ENCODE measurements around the gene RHEX. TPM values are rescaled to one million over a fixed set of nuclear protein-coding genes. Genes with fewer than 3 reads are reported as not detected.

Gene RHEX
- total RNA-seq, 1 donor from 2014 or later = 0.53 TPM

- H3K27me3 ChIP-seq = no peaks in the 10 kb centered on the region
- intact Hi-C loops (cut with DNase I) = no loop called here
- no peak overlapping the region for H3K4me3 ChIP-seq
- peaks cover 0 to 3% of the 10 kb centered on the region in 2 donors for H3K4me1 ChIP-seq
- H3K27ac ChIP-seq = no peak overlapping the region
- H3K9me3 ChIP-seq = no peaks in the 10 kb centered on the region
- peak in 1 of 2 donors; percentile 51 for DNase-seq (ENCODE audit: low spot score in 2 of 2)
- H3K36me3 ChIP-seq = no peaks in the 10 kb centered on the region
- no peak for TF ChIP-seq CTCF (IDR thresholded peaks at IDR 0.05)
These were observed 57.8 kb downstream of the RHEX start for GRCh38 chr1:206110820-206111219.

- Histone ChIP-seq H3K4me3 (no peak overlapping the region), H3K4me1 (no peaks in the 10 kb centered on the region), H3K27me3 (no peaks in the 10 kb centered on the region), H3K9me3 (no peaks in the 10 kb centered on the region), H3K27ac (no peak overlapping the region), H3K36me3 (no peaks in the 10 kb centered on the region)
- intact Hi-C loops (cut with DNase I) = no loop called here
- DNase-seq (ENCODE audit: low spot score in 2 of 2) = no peak
- TF ChIP-seq CTCF (IDR thresholded peaks at IDR 0.05) = no peak
These were observed 58.4 kb downstream of the RHEX start for GRCh38 chr1:206111271-206111927.

- TF ChIP-seq CTCF (IDR thresholded peaks at IDR 0.05) = no peak
- peaks cover 2 to 9% of the 10 kb centered on the region in 2 donors for H3K4me1 ChIP-seq
- H3K4me3 ChIP-seq = no peak overlapping the region
- no peaks in the 10 kb centered on the region for H3K27me3 ChIP-seq
- H3K9me3 ChIP-seq = no peaks in the 10 kb centered on the region
- intact Hi-C loops (cut with DNase I) = no loop called here
- DNase-seq (ENCODE audit: low spot score in 2 of 2) = no peak
- no peaks in the 10 kb centered on the region for H3K36me3 ChIP-seq
- no peak overlapping the region for H3K27ac ChIP-seq
These were observed 59.8 kb downstream of the RHEX start for GRCh38 chr1:206112600-206113301.

GRCh38 chr1:206114692-206115640, 62.0 kb downstream of the RHEX start:
- no peaks in the 10 kb centered on the region for H3K27me3 ChIP-seq
- no peak for DNase-seq (ENCODE audit: low spot score in 2 of 2)
- intact Hi-C loops (cut with DNase I) = no loop called here
- TF ChIP-seq CTCF (IDR thresholded peaks at IDR 0.05) = no peak
- peaks cover 2 to 11% of the 10 kb centered on the region in 2 donors for H3K4me1 ChIP-seq
- H3K27ac ChIP-seq = no peak overlapping the region
- no peaks in the 10 kb centered on the region for H3K9me3 ChIP-seq
- no peak overlapping the region for H3K4me3 ChIP-seq
- H3K36me3 ChIP-seq = no peaks in the 10 kb centered on the region

GRCh38 chr1:206115791-206116190, 62.8 kb downstream of the RHEX start:
- intact Hi-C loops (cut with DNase I) = no loop called here
- no peaks in the 10 kb centered on the region for H3K9me3 ChIP-seq
- no peaks in the 10 kb centered on the region for H3K36me3 ChIP-seq
- H3K4me1 ChIP-seq = peaks cover 2 to 11% of the 10 kb centered on the region in 2 donors
- TF ChIP-seq CTCF (IDR thresholded peaks at IDR 0.05) = no peak
- H3K27me3 ChIP-seq = no peaks in the 10 kb centered on the region
- no peak overlapping the region for H3K4me3 ChIP-seq
- no peak for DNase-seq (ENCODE audit: low spot score in 2 of 2)
- H3K27ac ChIP-seq = no peak overlapping the region

Measured in ascending aorta (tissue), 2 donors.